Measurements from ENCODE around the gene JUN.

Gene JUN

DNA sequence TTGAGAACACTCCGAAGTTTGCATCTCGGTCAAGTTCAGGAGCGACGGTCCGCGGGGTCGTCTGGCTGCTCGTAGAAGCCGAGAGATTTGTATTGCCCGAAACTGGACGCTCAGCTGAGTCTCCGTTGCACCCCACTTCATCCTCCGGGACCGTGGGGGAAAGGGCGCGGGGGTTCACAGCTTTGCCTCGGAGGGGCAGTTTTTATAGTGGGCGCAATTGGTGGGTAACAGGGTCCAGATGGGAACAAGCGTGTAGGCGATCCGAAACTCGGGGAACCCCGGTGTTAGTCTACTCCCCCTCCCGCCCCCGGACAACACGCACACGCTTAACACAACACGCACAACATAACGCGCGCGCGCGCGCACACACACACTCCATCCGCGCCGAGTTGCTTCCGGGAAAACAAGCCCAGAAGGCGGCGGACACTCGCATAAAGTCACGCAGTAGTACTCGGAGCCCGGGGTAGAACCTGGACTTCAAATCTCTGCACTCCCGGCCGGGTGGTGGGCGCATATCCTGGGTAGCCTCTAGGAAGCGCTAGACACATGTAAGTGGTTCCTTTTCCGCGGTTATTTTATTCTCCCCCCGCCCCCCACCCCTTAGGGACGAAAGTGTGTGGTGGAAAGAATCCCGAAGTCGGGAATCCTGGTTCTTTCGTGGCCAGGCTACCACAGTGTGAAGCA lies 1.1 kb upstream of the JUN start:
- peak; percentile 61 to 77 (median 73) for DNase-seq (ENCODE audit: low read depth in 3 of 3, low spot score in 1 of 3)

- DNase-seq (ENCODE audit: low read depth in 3 of 3, low spot score in 1 of 3), result peak in 1 of 3 donors; percentile 27
Measured at GRCh38 chr1:58783090-58783992, 506 bp downstream of the JUN start.

DNA sequence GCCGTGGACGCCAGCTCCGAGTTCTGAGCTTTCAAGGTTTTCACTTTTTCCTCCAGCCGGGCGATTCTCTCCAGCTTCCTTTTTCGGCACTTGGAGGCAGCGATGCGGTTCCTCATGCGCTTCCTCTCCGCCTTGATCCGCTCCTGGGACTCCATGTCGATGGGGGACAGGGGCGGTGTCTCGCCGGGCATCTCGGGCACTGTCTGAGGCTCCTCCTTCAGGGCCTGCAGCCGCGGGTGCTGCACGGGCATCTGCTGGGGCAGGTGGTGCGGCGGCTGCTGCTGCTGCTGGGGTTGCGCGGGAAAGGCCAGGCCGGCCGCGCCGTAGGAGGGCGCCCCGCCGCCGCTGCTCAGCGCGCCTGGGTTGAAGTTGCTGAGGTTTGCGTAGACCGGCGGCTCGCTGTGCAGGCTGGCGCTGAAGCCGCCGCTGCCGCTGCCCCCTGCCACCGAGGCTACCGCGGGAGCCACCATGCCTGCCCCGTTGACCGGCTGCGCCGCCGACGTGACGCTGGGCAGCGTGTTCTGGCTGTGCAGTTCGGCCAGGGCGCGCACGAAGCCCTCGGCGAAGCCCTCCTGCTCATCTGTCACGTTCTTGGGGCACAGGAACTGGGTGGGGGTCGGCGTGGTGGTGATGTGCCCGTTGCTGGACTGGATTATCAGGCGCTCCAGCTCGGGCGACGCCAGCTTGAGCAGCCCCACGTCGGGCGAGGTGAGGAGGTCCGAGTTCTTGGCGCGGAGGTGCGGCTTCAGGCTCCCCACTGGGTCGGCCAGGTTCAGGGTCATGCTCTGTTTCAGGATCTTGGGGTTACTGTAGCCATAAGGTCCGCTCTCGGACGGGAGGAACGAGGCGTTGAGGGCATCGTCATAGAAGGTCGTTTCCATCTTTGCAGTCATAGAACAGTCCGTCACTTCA lies 1.4 kb downstream of the JUN start:
- DNase-seq (ENCODE audit: low read depth in 3 of 3, low spot score in 1 of 3), result peak in 2 of 3 donors; percentile 23 to 28

DNA sequence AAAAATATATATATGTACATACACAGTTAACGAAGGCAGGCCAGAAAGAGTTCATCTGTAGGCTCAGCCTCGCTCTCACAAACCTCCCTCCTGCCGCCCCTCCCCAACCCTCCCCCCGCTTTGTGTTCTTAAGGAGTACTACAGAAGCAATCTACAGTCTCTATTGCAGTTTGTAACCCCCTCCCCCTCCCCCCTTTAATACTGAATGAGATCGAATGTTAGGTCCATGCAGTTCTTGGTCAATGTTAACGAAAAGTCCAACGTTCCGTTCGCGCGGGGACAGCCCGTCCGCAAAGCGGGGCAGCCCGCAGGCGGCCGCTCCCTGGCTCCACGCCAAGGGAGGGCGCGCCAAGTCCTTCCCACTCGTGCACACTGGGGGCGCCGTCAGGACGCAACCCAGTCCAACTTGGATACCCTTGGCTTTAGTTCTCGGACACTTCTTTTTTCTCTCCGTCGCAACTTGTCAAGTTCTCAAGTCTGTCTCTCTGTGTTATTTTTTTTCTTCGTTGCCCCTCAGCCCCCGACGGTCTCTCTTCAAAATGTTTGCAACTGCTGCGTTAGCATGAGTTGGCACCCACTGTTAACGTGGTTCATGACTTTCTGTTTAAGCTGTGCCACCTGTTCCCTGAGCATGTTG lies 2.2 kb downstream of the JUN start:
- DNase-seq (ENCODE audit: low read depth in 3 of 3, low spot score in 1 of 3), result peak in 1 of 3 donors; percentile 27

DNA sequence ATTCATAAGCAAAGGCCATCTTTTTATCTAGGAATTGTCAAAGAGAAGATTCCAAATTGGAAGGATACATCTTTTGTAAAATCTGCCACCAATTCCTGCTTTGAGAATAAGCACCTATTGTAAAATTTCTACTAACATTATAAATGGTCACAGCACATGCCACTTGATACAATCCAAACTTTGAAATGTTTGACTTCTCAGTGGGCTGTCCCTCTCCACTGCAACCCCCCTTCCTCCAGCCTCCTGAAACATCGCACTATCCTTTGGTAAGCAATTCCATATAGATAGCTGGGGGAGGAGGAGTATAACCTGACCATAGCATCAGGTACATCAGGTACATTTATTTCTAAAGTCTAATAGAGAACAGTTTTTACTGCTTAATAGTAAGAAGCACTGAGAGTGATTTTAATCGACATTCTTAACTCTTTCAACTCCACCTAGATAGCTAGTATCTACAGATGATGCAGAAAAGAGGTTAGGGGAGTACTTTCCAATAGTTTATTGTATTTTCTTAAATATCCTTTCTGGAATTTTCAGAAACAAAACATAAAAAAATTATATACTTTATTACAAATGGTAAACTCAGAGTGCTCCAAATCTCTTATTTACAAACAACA lies 2.9 kb downstream of the JUN start:
- DNase-seq (ENCODE audit: low read depth in 3 of 3, low spot score in 1 of 3), result no peak

DNA sequence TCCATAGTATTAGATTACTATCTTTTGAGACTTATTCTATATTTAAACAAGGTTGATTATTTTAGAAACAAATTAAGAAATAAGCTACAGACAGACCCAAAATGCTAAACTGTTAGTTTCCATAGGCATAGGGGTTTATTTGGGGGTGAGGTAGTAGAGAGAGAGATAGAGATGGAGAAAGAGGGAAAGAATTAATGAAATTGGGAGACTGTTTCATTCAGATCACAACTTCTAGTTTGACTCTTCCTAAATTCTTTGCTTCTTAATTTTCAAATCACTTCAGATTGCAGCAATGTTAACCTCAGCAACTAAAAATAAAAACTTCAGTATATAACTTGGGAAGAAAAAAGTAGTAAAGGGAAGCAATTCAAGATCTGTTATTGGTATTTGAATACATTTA lies 3.4 kb downstream of the JUN start:
- DNase-seq (ENCODE audit: low read depth in 3 of 3, low spot score in 1 of 3), result no peak

DNA sequence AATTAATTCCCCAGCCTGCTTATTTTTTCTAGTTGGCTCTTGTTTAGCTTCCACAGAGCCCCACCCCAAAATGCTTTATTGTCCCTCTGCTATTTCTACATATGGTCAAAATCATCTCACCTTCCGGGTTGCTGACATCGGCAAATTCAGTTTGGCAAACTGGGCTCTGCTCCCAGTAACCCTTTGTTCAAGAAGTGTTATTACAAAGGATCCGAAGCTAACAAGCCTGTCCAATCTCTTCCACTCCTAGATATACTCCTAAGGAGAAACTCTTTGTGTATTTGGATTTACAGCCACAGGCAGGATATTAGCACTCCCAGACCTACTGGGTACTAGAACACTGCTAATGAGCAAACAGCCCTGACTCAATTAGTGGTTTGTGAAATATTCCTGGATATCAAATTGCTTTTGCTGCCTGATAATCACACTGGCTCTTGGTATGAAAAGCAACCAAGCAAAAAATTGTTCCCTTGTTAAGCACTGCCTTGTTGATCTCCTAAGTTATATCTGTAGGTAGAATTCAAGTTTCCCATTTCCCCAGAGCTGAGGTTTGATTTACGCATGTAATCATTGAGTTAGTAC lies 4.0 kb downstream of the JUN start:
- no peak for DNase-seq (ENCODE audit: low read depth in 3 of 3, low spot score in 1 of 3)

DNA sequence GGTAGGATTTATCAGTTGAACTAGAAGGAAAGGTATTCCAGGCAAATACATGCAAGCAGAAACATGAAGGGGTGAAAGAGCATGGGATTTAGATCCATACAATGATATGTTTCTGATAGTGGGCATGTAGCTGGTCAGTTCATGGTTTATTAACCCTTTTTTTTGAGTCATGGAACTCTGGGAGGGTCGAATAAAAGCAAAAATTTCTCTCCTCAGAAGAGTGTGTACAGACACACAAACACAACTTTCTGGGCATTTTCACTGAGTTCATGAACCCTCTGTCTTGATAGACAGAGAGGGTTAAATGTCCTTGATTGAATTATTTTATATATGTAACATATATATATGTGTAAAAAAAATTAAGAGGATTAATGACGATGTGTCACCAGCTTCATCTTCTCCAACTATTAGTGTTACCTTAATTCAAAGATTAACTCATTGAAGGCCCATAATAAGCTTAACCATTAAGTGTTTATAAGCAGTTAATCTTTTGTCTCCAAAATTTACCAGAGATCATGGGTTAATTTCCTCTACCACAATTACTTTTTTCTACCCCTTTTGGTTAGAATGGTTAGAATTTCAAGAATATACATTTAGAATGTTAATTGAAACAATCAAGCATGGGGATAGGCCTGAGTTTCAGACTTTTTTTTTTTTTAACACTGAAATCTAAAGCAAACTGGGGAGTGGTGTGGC lies 4.6 kb downstream of the JUN start:
- DNase-seq (ENCODE audit: low read depth in 3 of 3, low spot score in 1 of 3), result no peak

DNA sequence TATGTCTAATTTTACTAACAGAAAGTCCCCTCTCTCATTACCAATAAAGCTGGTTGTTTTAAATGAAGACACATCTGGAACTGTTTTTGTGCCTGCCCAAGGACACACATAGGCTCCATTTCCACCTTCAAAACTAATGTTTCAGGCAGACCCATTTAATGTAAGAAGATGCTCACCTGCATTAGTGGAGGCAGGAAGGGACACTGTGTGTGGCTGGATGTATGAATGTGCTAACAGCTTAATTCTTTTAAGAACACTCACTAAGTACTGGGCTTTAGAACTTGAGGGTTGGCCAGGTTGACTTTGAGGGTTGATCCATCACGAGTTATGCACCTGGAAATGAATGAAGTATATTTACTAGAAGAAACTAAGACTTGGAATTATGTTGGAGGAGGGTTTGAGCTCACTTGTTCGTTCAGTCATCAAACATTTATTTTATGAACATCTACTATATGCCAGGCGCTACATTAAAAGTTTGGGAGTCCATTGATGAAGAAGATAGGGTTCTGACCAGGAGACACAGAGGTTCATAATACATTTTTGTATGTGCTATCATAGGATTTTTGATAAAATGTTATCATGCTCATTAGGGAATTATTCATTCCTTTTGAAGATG lies 5.4 kb downstream of the JUN start:
- no peak for DNase-seq (ENCODE audit: low read depth in 3 of 3, low spot score in 1 of 3)

DNA sequence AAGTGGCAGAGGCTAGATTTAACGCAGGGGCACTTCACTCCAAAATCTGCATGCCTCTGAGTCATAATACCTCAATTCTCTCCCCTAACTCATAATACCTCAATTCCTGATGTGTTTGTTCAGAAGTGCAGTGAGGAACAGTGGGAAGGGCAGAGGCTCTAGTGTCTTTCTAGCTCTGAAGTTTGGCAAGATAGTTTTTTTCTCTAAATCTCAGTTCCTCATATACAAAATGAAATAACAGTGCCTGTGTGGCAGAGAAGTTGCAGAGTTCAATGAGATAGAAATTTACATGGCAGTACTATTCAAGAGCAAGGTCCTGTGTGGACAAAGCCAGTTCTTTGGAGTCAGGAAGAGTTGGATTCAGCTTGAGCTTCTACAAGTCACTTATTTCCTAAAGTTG lies 9.8 kb downstream of the JUN start:
- DNase-seq (ENCODE audit: low read depth in 3 of 3, low spot score in 1 of 3), result no peak

DNA sequence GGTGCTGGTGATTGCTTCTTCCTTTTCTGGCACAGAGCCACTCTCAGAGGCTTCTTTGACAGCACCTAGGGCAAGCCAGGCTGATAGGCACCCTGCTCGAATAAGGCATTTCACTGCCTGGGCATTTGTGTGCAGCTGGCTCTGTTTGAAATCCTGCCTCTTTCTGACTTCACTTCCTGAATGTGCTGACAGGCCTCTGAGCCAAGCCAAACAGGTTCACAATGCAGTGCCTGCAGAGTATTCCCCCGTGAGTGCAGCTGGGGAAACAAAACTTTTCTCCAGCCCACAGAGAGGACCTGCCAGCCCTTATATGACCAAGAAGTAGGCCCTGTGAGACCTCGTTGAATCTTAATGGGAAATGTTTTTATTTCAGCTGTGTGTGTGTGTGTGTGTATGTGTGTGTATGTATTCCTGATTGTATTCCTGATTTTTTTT lies 10.4 kb downstream of the JUN start:
- DNase-seq (ENCODE audit: low read depth in 3 of 3, low spot score in 1 of 3), result no peak

GRCh38 chr1:58769809-58770320 lies 14.0 kb downstream of the JUN start:
- no peak for DNase-seq (ENCODE audit: low read depth in 3 of 3, low spot score in 1 of 3)

- DNase-seq (ENCODE audit: low read depth in 3 of 3, low spot score in 1 of 3), result peak in 1 of 3 donors; percentile 18
Measured at GRCh38 chr1:58768971-58769808, 14.7 kb downstream of the JUN start.

GRCh38 chr1:58768191-58768731 lies 15.6 kb downstream of the JUN start:
- DNase-seq (ENCODE audit: low read depth in 3 of 3, low spot score in 1 of 3), result no peak

DNA sequence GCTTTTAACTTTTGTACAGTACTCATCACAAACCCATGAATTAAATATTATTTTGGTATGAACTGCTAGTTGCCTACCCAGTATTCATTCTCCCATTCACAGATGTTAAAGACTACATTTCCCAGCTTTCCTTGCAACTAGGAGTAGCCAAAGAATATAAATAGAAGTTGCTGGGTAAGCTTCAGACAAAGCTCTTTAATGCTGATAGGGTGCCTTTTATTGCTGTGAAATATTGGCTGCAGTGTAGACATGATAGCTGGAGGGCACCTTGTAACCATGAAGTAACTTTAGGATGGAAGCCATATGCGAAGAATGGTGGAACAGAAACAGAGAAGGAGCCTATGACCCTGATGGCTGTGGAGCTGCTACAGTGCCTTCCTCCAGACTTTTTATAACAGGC lies 16.7 kb downstream of the JUN start:
- no peak for DNase-seq (ENCODE audit: low read depth in 3 of 3, low spot score in 1 of 3)

GRCh38 chr1:58765441-58765840 lies 18.4 kb downstream of the JUN start:
- no peak for DNase-seq (ENCODE audit: low read depth in 3 of 3, low spot score in 1 of 3)

- no peak for DNase-seq (ENCODE audit: low read depth in 3 of 3, low spot score in 1 of 3)
Measured at GRCh38 chr1:58765006-58765405, 18.8 kb downstream of the JUN start.
